ENCODE results near the gene C9orf43. TPM values are rescaled to one million over a fixed set of nuclear protein-coding genes. Genes with fewer than 3 reads are reported as not detected.
"Not testable (repeated sequence)": the region's sequence is repeated elsewhere in the genome, so short reads cannot be mapped to it uniquely, and the experiment has no call there.

The C9orf43 gene
- total and polyA plus RNA-seq, 12 donors, result 0.65 to 5.1 (median 1.8) TPM

DNA sequence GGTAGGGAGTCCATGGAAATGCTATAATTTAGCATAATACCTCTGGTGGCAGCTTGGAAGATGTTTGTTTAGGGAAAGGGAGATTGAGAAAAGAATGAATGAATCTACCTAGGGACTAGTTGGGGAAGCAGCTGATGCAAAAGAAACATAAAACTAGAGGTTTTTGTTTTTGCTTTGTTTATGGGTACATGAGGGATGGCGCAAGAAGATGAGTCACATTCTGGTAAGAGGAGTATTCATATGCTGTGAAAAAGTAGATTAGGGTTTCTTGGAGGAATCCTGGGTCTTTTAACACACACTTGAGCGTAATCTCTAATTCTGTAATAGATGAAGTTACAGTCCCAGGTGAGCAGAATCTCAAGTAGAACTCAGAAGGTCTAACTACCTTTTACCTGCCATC lies 17.1 kb downstream of the C9orf43 start:
- WGBS, 4 donors, result 89 to 96% (median 93%) methylated on average over 2 of the region's 2 CpGs
- H3K4me3 ChIP-seq, result no peak overlapping the region
- no peak for TF ChIP-seq POLR2A (IDR thresholded peaks at IDR 0.05)
- TF ChIP-seq, protein P1, sequence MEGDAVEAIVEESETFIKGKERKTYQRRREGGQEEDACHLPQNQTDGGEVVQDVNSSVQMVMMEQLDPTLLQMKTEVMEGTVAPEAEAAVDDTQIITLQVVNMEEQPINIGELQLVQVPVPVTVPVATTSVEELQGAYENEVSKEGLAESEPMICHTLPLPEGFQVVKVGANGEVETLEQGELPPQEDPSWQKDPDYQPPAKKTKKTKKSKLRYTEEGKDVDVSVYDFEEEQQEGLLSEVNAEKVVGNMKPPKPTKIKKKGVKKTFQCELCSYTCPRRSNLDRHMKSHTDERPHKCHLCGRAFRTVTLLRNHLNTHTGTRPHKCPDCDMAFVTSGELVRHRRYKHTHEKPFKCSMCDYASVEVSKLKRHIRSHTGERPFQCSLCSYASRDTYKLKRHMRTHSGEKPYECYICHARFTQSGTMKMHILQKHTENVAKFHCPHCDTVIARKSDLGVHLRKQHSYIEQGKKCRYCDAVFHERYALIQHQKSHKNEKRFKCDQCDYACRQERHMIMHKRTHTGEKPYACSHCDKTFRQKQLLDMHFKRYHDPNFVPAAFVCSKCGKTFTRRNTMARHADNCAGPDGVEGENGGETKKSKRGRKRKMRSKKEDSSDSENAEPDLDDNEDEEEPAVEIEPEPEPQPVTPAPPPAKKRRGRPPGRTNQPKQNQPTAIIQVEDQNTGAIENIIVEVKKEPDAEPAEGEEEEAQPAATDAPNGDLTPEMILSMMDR (IDR thresholded peaks at IDR 0.05), result no peak
- H3K9me3 ChIP-seq (replicated peaks in 1 of 3), result no peaks in the 10 kb centered on the region
- H3K4me1 ChIP-seq (replicated peaks in 1 of 2), result no peaks in the 10 kb centered on the region
- H3K27me3 ChIP-seq, result no peaks in the 10 kb centered on the region
- no peak overlapping the region for H3K27ac ChIP-seq
- DNase-seq, result no peak
- intact Hi-C loops (cut with DNase I), result no loop called here
- H3K36me3 ChIP-seq (replicated peaks in 1 of 2), result no peaks in the 10 kb centered on the region

DNA sequence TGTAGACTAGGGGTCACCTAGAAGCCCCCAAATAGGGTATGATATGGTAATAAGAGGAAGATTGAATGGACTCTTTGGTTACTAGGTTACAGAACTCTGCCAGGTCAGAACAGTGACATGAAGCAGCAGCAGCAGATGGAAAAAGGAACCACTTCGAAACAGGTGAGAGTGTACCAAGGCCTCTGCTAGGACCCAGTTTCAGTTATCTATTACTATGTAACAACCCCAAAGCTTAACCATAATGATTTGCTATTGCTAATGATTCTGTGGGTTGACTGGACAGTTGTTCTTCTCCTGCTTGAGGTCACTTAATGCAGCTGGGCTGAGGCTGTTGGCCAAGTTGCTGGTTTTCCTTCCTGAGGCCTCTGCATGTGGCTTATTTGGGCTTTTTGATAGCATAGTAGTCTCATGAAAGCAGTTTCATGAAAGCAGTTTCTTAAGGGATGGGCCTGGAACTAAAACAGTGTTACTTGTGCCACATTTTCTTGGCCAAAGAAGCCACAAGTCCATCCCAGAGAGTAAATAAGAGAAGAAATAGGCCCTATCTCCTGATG lies 17.6 kb downstream of the C9orf43 start:
- Histone ChIP-seq H3K36me3 (replicated peaks in 1 of 2) (no peaks in the 10 kb centered on the region), H3K4me3 (no peak overlapping the region), H3K4me1 (replicated peaks in 1 of 2) (no peaks in the 10 kb centered on the region), H3K27me3 (no peaks in the 10 kb centered on the region), H3K27ac (no peak overlapping the region), H3K9me3 (replicated peaks in 1 of 3) (no peaks in the 10 kb centered on the region)
- TF ChIP-seq POLR2A (IDR thresholded peaks at IDR 0.05), result no peak
- TF ChIP-seq, protein P1 (IDR thresholded peaks at IDR 0.05), result no peak
- 77 to 100% (median 93%) methylated on average over 1 of the region's 1 CpG for WGBS, 4 donors
- no peak for DNase-seq
- intact Hi-C loops (cut with DNase I), result no loop called here

DNA sequence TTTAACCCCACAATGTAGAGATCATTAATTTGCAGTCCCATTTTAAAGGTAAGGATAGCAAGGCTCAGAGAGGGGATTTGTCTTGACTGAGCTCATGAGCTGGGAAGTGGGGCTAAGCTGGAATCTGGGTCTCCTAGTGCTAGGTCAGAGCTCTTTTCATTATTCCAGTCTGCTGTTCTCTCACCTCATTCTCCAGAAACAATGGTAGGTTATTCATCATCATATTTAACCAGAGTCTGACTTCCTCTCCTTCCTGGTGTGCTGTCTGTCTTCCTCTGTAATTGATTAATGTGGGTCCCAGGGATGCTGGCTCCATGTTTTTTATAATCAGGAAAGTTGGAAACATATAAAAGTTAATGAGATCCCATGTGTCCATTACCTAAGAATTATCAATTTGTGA lies 20.6 kb downstream of the C9orf43 start:
- DNase-seq, result no peak
- TF ChIP-seq POLR2A (IDR thresholded peaks at IDR 0.05), result no peak
- TF ChIP-seq, protein P1 (IDR thresholded peaks at IDR 0.05), result no peak
- no peak overlapping the region for H3K27ac ChIP-seq
- H3K9me3 ChIP-seq (replicated peaks in 1 of 3), result no peaks in the 10 kb centered on the region
- no peaks in the 10 kb centered on the region for H3K27me3 ChIP-seq
- H3K36me3 ChIP-seq (replicated peaks in 1 of 2), result no peaks in the 10 kb centered on the region
- no peaks in the 10 kb centered on the region for H3K4me1 ChIP-seq (replicated peaks in 1 of 2)
- intact Hi-C loops (cut with DNase I), result no loop called here
- H3K4me3 ChIP-seq, result no peak overlapping the region

DNA sequence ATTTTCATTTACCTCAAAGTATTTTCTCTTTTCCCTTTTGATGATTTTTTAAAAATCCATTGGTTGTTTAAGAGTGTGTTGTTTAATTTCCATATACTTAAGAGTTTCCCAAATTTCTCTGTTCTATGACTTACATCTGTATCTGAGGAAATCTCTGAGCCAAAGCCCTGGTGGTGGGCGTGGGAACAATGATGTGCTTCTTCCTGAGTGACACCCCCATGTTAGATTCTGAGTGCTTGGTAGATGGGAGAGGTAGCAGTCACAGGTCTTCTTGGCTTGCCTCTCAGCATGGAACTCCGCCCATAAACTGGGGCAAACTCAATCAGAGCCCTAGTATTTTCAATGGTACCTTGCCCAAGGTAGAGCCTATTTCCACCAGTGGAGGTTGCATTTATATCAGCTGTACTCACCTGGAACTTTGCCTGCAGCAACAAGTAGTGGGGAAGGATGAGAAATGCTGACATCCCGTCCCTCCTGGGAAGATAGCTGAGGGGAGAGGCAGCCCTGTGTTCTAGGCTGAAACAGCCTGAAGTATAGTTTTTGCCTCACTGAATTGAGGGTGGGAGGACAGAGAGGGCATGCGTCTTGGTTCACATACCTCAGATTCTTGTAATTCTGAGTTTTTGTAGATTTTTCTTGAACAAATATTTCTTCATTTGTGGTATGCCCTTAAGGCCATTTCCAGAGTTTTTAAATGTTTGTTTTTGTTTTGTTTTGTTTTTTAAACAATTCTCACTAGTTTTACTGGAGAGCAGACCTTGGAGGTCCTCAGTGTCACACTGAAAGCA lies 26.4 kb downstream of the C9orf43 start:
- Histone ChIP-seq H3K4me3 (no peak overlapping the region), H3K9me3 (replicated peaks in 1 of 3) (no peaks in the 10 kb centered on the region), H3K27ac (no peak overlapping the region), H3K4me1 (replicated peaks in 1 of 2) (no peaks in the 10 kb centered on the region), H3K36me3 (replicated peaks in 1 of 2) (no peaks in the 10 kb centered on the region), H3K27me3 (no peaks in the 10 kb centered on the region)
- no peak for DNase-seq
- intact Hi-C loops (cut with DNase I), result no loop called here
- WGBS, 4 donors, result 67 to 87% (median 79%) methylated on average over 4 of the region's 4 CpGs
- TF ChIP-seq, protein P1 (IDR thresholded peaks at IDR 0.05), result no peak
- no peak for TF ChIP-seq POLR2A (IDR thresholded peaks at IDR 0.05)

DNA sequence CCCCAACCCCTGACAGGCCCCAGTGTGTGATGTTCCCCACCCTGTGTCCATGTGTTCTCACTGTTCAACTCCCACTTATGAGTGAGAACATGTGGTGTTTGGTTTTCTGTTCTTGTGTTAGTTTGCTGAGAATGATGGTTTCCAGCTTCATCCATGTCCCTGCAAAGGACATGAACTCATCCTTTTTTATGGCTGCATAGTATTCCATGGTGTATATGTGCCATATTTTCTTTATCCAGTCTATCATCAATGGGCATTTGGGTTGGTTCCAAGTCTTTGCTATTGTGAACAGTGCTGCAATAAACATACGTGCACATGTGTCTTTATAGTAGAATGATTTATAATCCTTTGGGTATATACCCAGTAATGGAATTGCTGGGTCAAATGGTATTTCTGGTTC lies 27.2 kb downstream of the C9orf43 start:
- H3K36me3 ChIP-seq (replicated peaks in 1 of 2); H3K27ac ChIP-seq; intact Hi-C loops (cut with DNase I); H3K4me1 ChIP-seq (replicated peaks in 1 of 2); DNase-seq; H3K9me3 ChIP-seq (replicated peaks in 1 of 3); H3K27me3 ChIP-seq; H3K4me3 ChIP-seq: not testable (repeated sequence)
- WGBS, 4 donors, result 89 to 95% (median 93%) methylated on average over 1 of the region's 1 CpG
